Stimulated activated CD8-positive, alpha-beta memory T cell treated with anti-CD3 and anti-CD28 coated beads, Interleukin-2, amount 100 ng/mL, for 1 hour (primary cell): ENCODE results near the gene PAF1.
A peak's percentile ranks its signal among the peaks of the same experiment; 100 is the strongest.

Source experiments
- DNase-seq, 2 donors: peaks; one replicate each; pipeline ENCODE4 v3.0.0-alpha.2; 2020; ENCODE audit warnings: low read depth in 2 of 2

The PAF1 gene

GRCh38 chr19:39405958-39406655 lies 15.2 kb upstream of the PAF1 start:
- DNase-seq = peak; percentile 86

- DNase-seq = no peak
These were observed 14.5 kb upstream of the PAF1 start for GRCh38 chr19:39405261-39405957.

GRCh38 chr19:39403331-39404312 lies 12.7 kb upstream of the PAF1 start:
- peak; percentile 95 to 97 for DNase-seq

GRCh38 chr19:39402346-39403300 lies 11.7 kb upstream of the PAF1 start:
- DNase-seq = peak; percentile 79 to 84

GRCh38 chr19:39401549-39402345 lies 10.8 kb upstream of the PAF1 start:
- peak; percentile 76 to 77 for DNase-seq

GRCh38 chr19:39401070-39401548 lies 10.2 kb upstream of the PAF1 start:
- DNase-seq = no peak

- DNase-seq = no peak
These were observed 9.2 kb upstream of the PAF1 start for GRCh38 chr19:39400061-39400460.

- no peak for DNase-seq
These were observed 8.8 kb upstream of the PAF1 start for GRCh38 chr19:39399668-39400050.

- DNase-seq = no peak
These were observed 7.5 kb upstream of the PAF1 start for GRCh38 chr19:39398297-39398864.

GRCh38 chr19:39397360-39398296 lies 6.7 kb upstream of the PAF1 start:
- peak; percentile 91 to 93 for DNase-seq

GRCh38 chr19:39390451-39390750 lies 505 bp downstream of the PAF1 start:
- peak in 1 of 2 donors; percentile 37 for DNase-seq

GRCh38 chr19:39389631-39390414 lies 1.1 kb downstream of the PAF1 start:
- DNase-seq = no peak

- DNase-seq = no peak
These were observed 2.2 kb downstream of the PAF1 start for GRCh38 chr19:39388657-39389056.

GRCh38 chr19:39386557-39386956 lies 4.3 kb downstream of the PAF1 start:
- DNase-seq = no peak

- no peak for DNase-seq
These were observed 5.1 kb downstream of the PAF1 start for GRCh38 chr19:39385629-39386411.

- no peak for DNase-seq
These were observed 5.9 kb downstream of the PAF1 start for GRCh38 chr19:39384839-39385568.
